ENCODE data around the gene TIGIT. TPM values are rescaled to one million over a fixed set of nuclear protein-coding genes. Genes with fewer than 3 reads are reported as not detected.

Gene TIGIT
- total and polyA plus RNA-seq, 2 experiments from 2014 or later = 0.39 TPM; not detected in 1

GRCh38 chr3:114259566-114259965 lies 34.3 kb upstream of the TIGIT start:
- H3K9me3 ChIP-seq (ENCODE audit: low read depth) = no peaks in the 10 kb centered on the region
- DNase-seq (ENCODE audit: low spot score) = no peak
- H3K4me1 ChIP-seq (ENCODE audit: insufficient read depth) = no peaks in the 10 kb centered on the region
- WGBS (ENCODE audit: low lambda C conversion rate, missing lambda C conversion rate) = 82% methylated on average over 1 of the region's 1 CpG
- no peaks in the 10 kb centered on the region for H3K27me3 ChIP-seq
- no peak overlapping the region for H3K4me3 ChIP-seq
- no peaks in the 10 kb centered on the region for H4K20me1 ChIP-seq (ENCODE audit: insufficient read depth, poor library complexity, severe bottlenecking)
- H3K79me2 ChIP-seq = no peaks in the 10 kb centered on the region
- no peaks in the 10 kb centered on the region for H3K36me3 ChIP-seq (replicated peaks; ENCODE audit: insufficient read depth, low read depth)
- no peak for TF ChIP-seq CTCF (IDR thresholded peaks at IDR 0.05; ENCODE audit: poor library complexity)
- TF ChIP-seq EZH2 (IDR thresholded peaks at IDR 0.05; ENCODE audit: borderline replicate concordance) = no peak
- no peak for TF ChIP-seq EZH2phosphoT487 (IDR thresholded peaks at IDR 0.05; ENCODE audit: low read depth, severe bottlenecking, unreplicated experiment)
- H2AFZ ChIP-seq = no peak overlapping the region
- H3K27ac ChIP-seq = no peak overlapping the region
- H3K9me2 ChIP-seq (replicated peaks; ENCODE audit: insufficient read depth) = no peaks in the 10 kb centered on the region
- no peak overlapping the region for H3K4me2 ChIP-seq

DNA sequence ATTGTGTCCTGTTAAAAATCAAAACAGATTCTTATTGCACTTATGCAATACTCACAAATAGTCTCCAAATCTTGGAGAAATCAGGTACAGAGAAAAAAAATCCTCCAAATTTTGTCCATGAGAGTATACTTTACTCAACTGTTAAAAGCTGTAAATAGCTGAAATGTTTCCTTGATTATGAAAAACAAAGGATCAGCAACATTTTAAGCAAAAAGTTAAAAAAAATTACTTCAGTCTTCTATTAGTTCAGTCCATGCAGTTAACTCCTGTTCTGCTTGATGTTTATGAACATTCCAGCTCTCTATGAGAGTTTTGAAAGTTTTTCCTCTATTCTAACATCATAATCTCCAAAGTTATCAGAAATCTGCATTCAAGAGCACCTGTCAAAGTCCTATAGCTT lies 33.7 kb upstream of the TIGIT start:
- Histone ChIP-seq H3K27ac (no peak overlapping the region), H3K36me3 (replicated peaks; ENCODE audit: insufficient read depth, low read depth) (no peaks in the 10 kb centered on the region), H3K79me2 (no peaks in the 10 kb centered on the region), H3K4me1 (ENCODE audit: insufficient read depth) (no peaks in the 10 kb centered on the region), H3K27me3 (no peaks in the 10 kb centered on the region), H2AFZ (no peak overlapping the region), H3K4me2 (no peak overlapping the region), H3K4me3 (no peak overlapping the region), H3K9me3 (ENCODE audit: low read depth) (no peaks in the 10 kb centered on the region), H3K9me2 (replicated peaks; ENCODE audit: insufficient read depth) (no peaks in the 10 kb centered on the region), H4K20me1 (ENCODE audit: insufficient read depth, poor library complexity, severe bottlenecking) (no peaks in the 10 kb centered on the region)
- DNase-seq (ENCODE audit: low spot score) = no peak
- TF ChIP-seq EZH2phosphoT487 (IDR thresholded peaks at IDR 0.05; ENCODE audit: low read depth, severe bottlenecking, unreplicated experiment) = no peak
- TF ChIP-seq EZH2 (IDR thresholded peaks at IDR 0.05; ENCODE audit: borderline replicate concordance) = no peak
- TF ChIP-seq CTCF (IDR thresholded peaks at IDR 0.05; ENCODE audit: poor library complexity) = no peak

- Histone ChIP-seq H3K4me3 (no peak overlapping the region), H3K4me2 (no peak overlapping the region), H3K27me3 (no peaks in the 10 kb centered on the region), H3K36me3 (replicated peaks; ENCODE audit: insufficient read depth, low read depth) (no peaks in the 10 kb centered on the region), H3K4me1 (ENCODE audit: insufficient read depth) (no peaks in the 10 kb centered on the region), H3K9me2 (replicated peaks; ENCODE audit: insufficient read depth) (no peaks in the 10 kb centered on the region), H3K27ac (no peak overlapping the region), H3K9me3 (ENCODE audit: low read depth) (no peaks in the 10 kb centered on the region), H4K20me1 (ENCODE audit: insufficient read depth, poor library complexity, severe bottlenecking) (no peaks in the 10 kb centered on the region), H3K79me2 (no peaks in the 10 kb centered on the region), H2AFZ (no peak overlapping the region)
- 88% methylated on average over 2 of the region's 2 CpGs for WGBS (ENCODE audit: low lambda C conversion rate, missing lambda C conversion rate)
- no peak for TF ChIP-seq EZH2 (IDR thresholded peaks at IDR 0.05; ENCODE audit: borderline replicate concordance)
- TF ChIP-seq EZH2phosphoT487 (IDR thresholded peaks at IDR 0.05; ENCODE audit: low read depth, severe bottlenecking, unreplicated experiment) = no peak
- no peak for TF ChIP-seq CTCF (IDR thresholded peaks at IDR 0.05; ENCODE audit: poor library complexity)
- DNase-seq (ENCODE audit: low spot score) = no peak
Observed at GRCh38 chr3:114270019-114270418, 23.8 kb upstream of the TIGIT start.

- TF ChIP-seq CTCF (IDR thresholded peaks at IDR 0.05; ENCODE audit: poor library complexity) (no peak), EZH2 (IDR thresholded peaks at IDR 0.05; ENCODE audit: borderline replicate concordance) (no peak), EZH2phosphoT487 (IDR thresholded peaks at IDR 0.05; ENCODE audit: low read depth, severe bottlenecking, unreplicated experiment) (no peak)
- no peak overlapping the region for H2AFZ ChIP-seq
- WGBS (ENCODE audit: low lambda C conversion rate, missing lambda C conversion rate) = 76% methylated on average over 1 of the region's 1 CpG
- H3K79me2 ChIP-seq = no peaks in the 10 kb centered on the region
- no peaks in the 10 kb centered on the region for H4K20me1 ChIP-seq (ENCODE audit: insufficient read depth, poor library complexity, severe bottlenecking)
- no peak overlapping the region for H3K27ac ChIP-seq
- no peak for DNase-seq (ENCODE audit: low spot score)
- H3K4me1 ChIP-seq (ENCODE audit: insufficient read depth) = no peaks in the 10 kb centered on the region
- no peak overlapping the region for H3K4me2 ChIP-seq
- H3K9me2 ChIP-seq (replicated peaks; ENCODE audit: insufficient read depth) = no peaks in the 10 kb centered on the region
- H3K4me3 ChIP-seq = no peak overlapping the region
- H3K36me3 ChIP-seq (replicated peaks; ENCODE audit: insufficient read depth, low read depth) = no peaks in the 10 kb centered on the region
- no peaks in the 10 kb centered on the region for H3K27me3 ChIP-seq
- no peaks in the 10 kb centered on the region for H3K9me3 ChIP-seq (ENCODE audit: low read depth)
Observed at GRCh38 chr3:114272271-114272670, 21.6 kb upstream of the TIGIT start.

Data from hepatocyte (in vitro differentiated cells).